ENCODE results near the gene HHIPL1.

DNA sequence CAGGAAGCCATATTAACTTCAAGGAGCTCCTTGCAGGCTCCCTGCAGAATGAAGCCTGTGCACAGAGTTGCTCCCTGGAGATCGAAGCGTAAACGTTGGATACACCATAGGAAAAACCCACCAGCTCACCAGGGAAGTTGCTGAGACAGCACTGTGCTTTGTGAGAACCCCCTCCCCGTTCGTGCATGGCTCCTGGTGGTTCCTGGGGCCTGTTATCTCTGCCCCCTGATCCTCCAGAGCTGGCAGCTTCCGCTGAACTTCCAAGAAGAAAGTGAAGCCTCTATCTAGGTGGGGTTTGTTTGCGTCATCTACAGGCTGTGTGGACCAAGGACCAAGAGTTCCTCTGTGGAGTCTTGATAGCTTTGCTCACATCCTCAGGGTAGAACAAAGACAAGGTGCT lies 38.6 kb upstream of the HHIPL1 start:
- no peak for TF ChIP-seq EP300 (IDR thresholded peaks at IDR 0.05)
- no peak for TF ChIP-seq POLR2AphosphoS5 (IDR thresholded peaks at IDR 0.05)
- TF ChIP-seq, protein P1, sequence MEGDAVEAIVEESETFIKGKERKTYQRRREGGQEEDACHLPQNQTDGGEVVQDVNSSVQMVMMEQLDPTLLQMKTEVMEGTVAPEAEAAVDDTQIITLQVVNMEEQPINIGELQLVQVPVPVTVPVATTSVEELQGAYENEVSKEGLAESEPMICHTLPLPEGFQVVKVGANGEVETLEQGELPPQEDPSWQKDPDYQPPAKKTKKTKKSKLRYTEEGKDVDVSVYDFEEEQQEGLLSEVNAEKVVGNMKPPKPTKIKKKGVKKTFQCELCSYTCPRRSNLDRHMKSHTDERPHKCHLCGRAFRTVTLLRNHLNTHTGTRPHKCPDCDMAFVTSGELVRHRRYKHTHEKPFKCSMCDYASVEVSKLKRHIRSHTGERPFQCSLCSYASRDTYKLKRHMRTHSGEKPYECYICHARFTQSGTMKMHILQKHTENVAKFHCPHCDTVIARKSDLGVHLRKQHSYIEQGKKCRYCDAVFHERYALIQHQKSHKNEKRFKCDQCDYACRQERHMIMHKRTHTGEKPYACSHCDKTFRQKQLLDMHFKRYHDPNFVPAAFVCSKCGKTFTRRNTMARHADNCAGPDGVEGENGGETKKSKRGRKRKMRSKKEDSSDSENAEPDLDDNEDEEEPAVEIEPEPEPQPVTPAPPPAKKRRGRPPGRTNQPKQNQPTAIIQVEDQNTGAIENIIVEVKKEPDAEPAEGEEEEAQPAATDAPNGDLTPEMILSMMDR (IDR thresholded peaks at IDR 0.05): no peak
